Measurements from ENCODE around the gene HOXD13. TPM values are rescaled to one million over a fixed set of nuclear protein-coding genes. Genes with fewer than 3 reads are reported as not detected.

HOXD13 gene
- total and polyA plus RNA-seq, 2 donors (not counting 3 experiments of a cell fraction or from before 2014, with no cell fraction given), result not detected

DNA sequence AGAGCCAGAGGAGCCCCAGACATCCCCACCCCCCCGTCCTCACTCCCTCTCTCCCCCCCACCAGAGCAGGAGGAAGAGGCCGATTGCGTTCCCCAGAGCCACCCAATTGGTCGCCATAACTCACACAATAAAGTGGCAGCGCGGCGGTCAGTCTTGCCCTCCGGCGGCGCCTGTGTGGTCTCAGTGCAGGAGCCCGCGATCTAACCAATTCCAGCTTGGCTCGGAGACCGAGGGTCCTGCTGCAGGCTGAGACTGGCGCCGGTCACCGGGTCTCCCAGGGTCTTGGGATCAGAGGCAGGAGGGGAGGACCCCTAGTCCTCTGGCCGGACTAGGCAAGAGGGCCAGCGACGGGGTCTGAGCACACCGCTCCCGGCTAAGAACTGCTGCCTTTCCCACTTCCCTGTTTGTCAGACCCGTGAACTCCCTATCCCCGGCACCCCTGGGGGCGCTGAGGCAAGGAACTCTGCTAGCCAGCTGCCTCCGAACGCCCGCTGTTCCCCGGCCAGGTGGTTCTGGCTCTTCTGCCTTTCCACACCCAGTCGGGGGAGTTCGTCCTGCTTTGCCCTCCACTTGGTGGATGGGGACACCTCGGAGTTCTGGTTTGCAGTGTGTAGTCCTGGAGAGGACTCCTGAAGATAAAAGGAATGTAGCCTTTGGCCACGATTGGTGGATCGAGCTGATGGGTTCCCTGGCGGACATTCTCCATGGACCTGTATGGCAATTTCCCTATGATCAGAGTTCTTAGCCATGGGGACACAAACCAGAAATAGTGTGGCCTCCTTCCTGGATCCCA is 6.0 kb downstream of the HOXD13 start:
- BruUV-seq (replicated peaks), result no TSS peak
- no peak overlapping the region for H3K4me2 ChIP-seq (ENCODE audit: insufficient read depth, low read length)
- dilution Hi-C loops (cut with MboI; ENCODE audit: extremely low pct_ligation_motif_present, low sequenced_read_pairs) (no loop called here), intact Hi-C loops (cut with micrococcal nuclease) (loop anchor here (5.0 kb wide), 2 partner anchors 786 to 1396 kb away; no protein-coding TSS in a partner anchor)
- no peak for DNase-seq (ENCODE audit: low read depth, low spot score)
- H3K9me3 ChIP-seq (replicated peaks; ENCODE audit: control insufficient read depth, insufficient read depth, low read length), result no peaks in the 10 kb centered on the region
- no peak overlapping the region for H2AFZ ChIP-seq (ENCODE audit: low read depth, low read length)
- H3K9ac ChIP-seq (replicated peaks; ENCODE audit: extremely low read depth, insufficient read depth, low read length), result no peak overlapping the region
- peaks cover 5% of the 10 kb centered on the region for H3K4me1 ChIP-seq (ENCODE audit: control insufficient read depth, extremely low read depth, insufficient read depth, low read length)
- no peaks in the 10 kb centered on the region for H3K36me3 ChIP-seq (ENCODE audit: control insufficient read depth in 2 of 2, extremely low read depth in 1 of 2, insufficient read depth in 2 of 2, low read length in 2 of 2)
- H3K9me1 ChIP-seq (replicated peaks; ENCODE audit: control insufficient read depth, extremely low read depth, insufficient read depth, low read length), result no peaks in the 10 kb centered on the region
- no peak for FAIRE-seq
- POLR2A ChIA-PET, result no interaction called here
- no peak overlapping the region for H3K4me3 ChIP-seq (replicated peaks in 1 of 3; ENCODE audit: insufficient read depth in 1 of 3, low read depth in 1 of 3, low read length in 3 of 3)
- peaks cover 6% of the 10 kb centered on the region for H4K20me1 ChIP-seq (replicated peaks; ENCODE audit: control insufficient read depth, extremely low read depth, insufficient read depth, low read length)
- TF ChIP-seq EZH2 (IDR thresholded peaks at IDR 0.05; ENCODE audit: borderline replicate concordance, low read depth, low read length, severe bottlenecking) (peak; percentile 71), POLR2AphosphoS5 (IDR thresholded peaks at IDR 0.05; ENCODE audit: insufficient read depth, low read depth, low read length) (no peak)
- CTCF ChIA-PET, result interaction anchor here (1.1 to 6.0 kb wide), 13 partner anchors 9 to 1399 kb away, joined by 3 to 113 read pairs (median 9); partner anchors contain the start of gene HOXD11
- no peak overlapping the region for H3K27ac ChIP-seq (ENCODE audit: insufficient read depth, low read depth, low read length)
- peaks cover 94 to 99% of the 10 kb centered on the region in 2 experiments for H3K27me3 ChIP-seq (ENCODE audit: control insufficient read depth in 2 of 2, insufficient read depth in 2 of 2, low read length in 2 of 2)
- no peaks in the 10 kb centered on the region for H3K79me2 ChIP-seq (ENCODE audit: control insufficient read depth, insufficient read depth, low read length)

DNA sequence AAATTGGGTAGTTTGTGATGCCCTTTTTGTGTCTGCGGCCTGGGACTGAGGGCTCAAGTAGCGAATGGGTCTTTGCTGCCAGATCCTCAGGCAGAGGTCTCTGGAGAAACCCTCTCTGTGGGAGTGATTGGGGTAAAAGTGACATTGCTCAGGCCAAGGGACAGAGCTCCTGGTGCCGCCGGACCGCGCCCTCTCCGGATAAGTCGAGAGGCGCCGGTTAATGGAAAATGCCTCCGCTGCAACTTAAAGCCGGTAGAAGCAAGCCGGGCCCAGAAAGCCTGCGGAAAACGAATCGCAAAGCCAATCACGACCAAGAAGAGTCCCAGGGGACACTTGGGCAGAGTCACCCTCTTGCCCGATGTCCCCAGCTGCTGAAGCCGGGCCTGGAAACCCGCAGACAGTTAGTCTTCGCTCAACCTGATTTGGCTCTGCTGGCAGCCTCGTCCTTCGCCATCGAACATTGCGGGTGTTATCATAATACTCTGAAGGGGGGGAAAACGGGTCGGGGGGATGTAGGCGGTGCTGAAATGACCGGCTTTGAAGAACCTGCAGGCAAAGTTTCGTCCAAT is 6.7 kb downstream of the HOXD13 start:
- Histone ChIP-seq H3K4me3 (replicated peaks in 1 of 3; ENCODE audit: insufficient read depth in 1 of 3, low read depth in 1 of 3, low read length in 3 of 3) (no peak overlapping the region), H3K9me3 (replicated peaks; ENCODE audit: control insufficient read depth, insufficient read depth, low read length) (no peaks in the 10 kb centered on the region), H3K4me2 (ENCODE audit: insufficient read depth, low read length) (no peak overlapping the region), H3K79me2 (ENCODE audit: control insufficient read depth, insufficient read depth, low read length) (no peaks in the 10 kb centered on the region), H4K20me1 (replicated peaks; ENCODE audit: control insufficient read depth, extremely low read depth, insufficient read depth, low read length) (peaks cover 3% of the 10 kb centered on the region), H3K36me3 (ENCODE audit: control insufficient read depth in 2 of 2, extremely low read depth in 1 of 2, insufficient read depth in 2 of 2, low read length in 2 of 2) (no peaks in the 10 kb centered on the region), H2AFZ (ENCODE audit: low read depth, low read length) (no peak overlapping the region), H3K27me3 (ENCODE audit: control insufficient read depth in 2 of 2, insufficient read depth in 2 of 2, low read length in 2 of 2) (peaks cover 94 to 99% of the 10 kb centered on the region in 2 experiments), H3K27ac (ENCODE audit: insufficient read depth, low read depth, low read length) (no peak overlapping the region), H3K4me1 (ENCODE audit: control insufficient read depth, extremely low read depth, insufficient read depth, low read length) (peaks cover 5% of the 10 kb centered on the region), H3K9ac (replicated peaks; ENCODE audit: extremely low read depth, insufficient read depth, low read length) (no peak overlapping the region), H3K9me1 (replicated peaks; ENCODE audit: control insufficient read depth, extremely low read depth, insufficient read depth, low read length) (no peaks in the 10 kb centered on the region)
- FAIRE-seq (peak; percentile 43), DNase-seq (ENCODE audit: low read depth, low spot score) (no peak)
- intact Hi-C loops (cut with micrococcal nuclease) (loop anchor here (5.0 kb wide), 2 partner anchors 787 to 1397 kb away; no protein-coding TSS in a partner anchor), dilution Hi-C loops (cut with MboI; ENCODE audit: extremely low pct_ligation_motif_present, low sequenced_read_pairs) (no loop called here)
- BruUV-seq (replicated peaks), result no TSS peak
- ChIA-PET CTCF (interaction anchor here (2.6 to 6.0 kb wide), 3 partner anchors 410 to 848 kb away, joined by 9 to 113 read pairs (median 92); no protein-coding TSS in a partner anchor), POLR2A (no interaction called here)
- TF ChIP-seq JUN (IDR thresholded peaks at IDR 0.05; ENCODE audit: borderline replicate concordance, insufficient read depth, insufficient read length, low read depth) (no peak), EZH2 (IDR thresholded peaks at IDR 0.05; ENCODE audit: borderline replicate concordance, low read depth, low read length, severe bottlenecking) (peak; percentile 89)
